ENCODE results near the gene HSPB7.

Gene HSPB7

GRCh38 chr1:15973772-15974171, 44.1 kb downstream of the HSPB7 start:
- no peak for DNase-seq

- no peak for DNase-seq
Observed at GRCh38 chr1:15972409-15972808, 45.4 kb downstream of the HSPB7 start.

- no peak for DNase-seq
Observed at GRCh38 chr1:15970911-15971310, 46.9 kb downstream of the HSPB7 start.

- DNase-seq: no peak
Observed at GRCh38 chr1:15969321-15969880, 48.4 kb downstream of the HSPB7 start.

- DNase-seq: no peak
Observed at GRCh38 chr1:15968172-15968571, 49.7 kb downstream of the HSPB7 start.

- DNase-seq: no peak
Observed at GRCh38 chr1:15966956-15967344, 50.9 kb downstream of the HSPB7 start.

GRCh38 chr1:15966081-15966955, 51.5 kb downstream of the HSPB7 start:
- no peak for DNase-seq

GRCh38 chr1:15965228-15965767, 52.5 kb downstream of the HSPB7 start:
- DNase-seq: no peak
